Caco-2 (cell line): Measurements from ENCODE around the gene SOBP. TPM values are rescaled to one million over a fixed set of nuclear protein-coding genes. Genes with fewer than 3 reads are reported as not detected.

Experiments used
- BruUV-seq: library from RNA; stranded (reverse); fragments of 400-500 nt; replicated peaks from 2 replicates; lab custom pipeline; 2021; lab: Mats Ljungman, UMichigan
- CTCF ChIA-PET: fragments of 300-600 bp; sonication (Branson Sonifier 250); formaldehyde crosslinking; loops from one replicate; lab custom pipeline; 2022; ENCODE audit warnings: antibody characterized with exemption; lab: Charles Lee
- POLR2A ChIA-PET: fragments of 300-600 bp; sonication (Branson Sonifier 250); formaldehyde crosslinking; loops from one replicate; lab custom pipeline; 2022; ENCODE audit warnings: antibody characterized with exemption; lab: Charles Lee
- DNase-seq, 2 experiments: peaks; one replicate each; pipeline versions ENCODE4 v3.0.0 to v3.0.0-alpha.2; 2020 to 2022
- H3K27me3 ChIP-seq: replicated peaks from 2 replicates; pipeline ENCODE4 v1.6.0; 2011; ENCODE audit warnings: low read length; ENCODE audit not compliant: control insufficient read depth, insufficient read depth
- H3K36me3 ChIP-seq: 2 replicates; pipeline ENCODE4 v1.5.1; 2011; ENCODE audit warnings: low read length; ENCODE audit not compliant: control insufficient read depth, insufficient read depth
- H3K4me1 ChIP-seq: fragments of 250-450 bp; sonication (Bioruptor Pico); 2 replicates; pipeline ENCODE4 v1.5.1; 2020; ENCODE audit warnings: mild to moderate bottlenecking
- H3K4me3 ChIP-seq: 2 replicates; pipeline ENCODE4 v1.5.1; 2011; ENCODE audit warnings: low read depth, mild to moderate bottlenecking, control low read depth, low read length
- H3K9me3 ChIP-seq: fragments of 250-450 bp; sonication (Bioruptor Pico); 2 replicates; pipeline ENCODE4 v1.5.1; 2020; ENCODE audit warnings: mild to moderate bottlenecking, moderate library complexity
- H3K27ac Mint-ChIP-seq: one replicate; pipeline ENCODE4 v1.8.0; 2022; ENCODE audit warnings: mixed read lengths; ENCODE audit not compliant: unreplicated experiment
- H3K27me3 Mint-ChIP-seq: one replicate; pipeline ENCODE4 v1.8.0; 2022; ENCODE audit warnings: mixed read lengths; ENCODE audit not compliant: insufficient read depth, unreplicated experiment
- H3K36me3 Mint-ChIP-seq: one replicate; pipeline ENCODE4 v1.8.0; 2022; ENCODE audit warnings: mild to moderate bottlenecking, mixed read lengths; ENCODE audit not compliant: insufficient read depth, unreplicated experiment
- H3K4me1 Mint-ChIP-seq: one replicate; pipeline ENCODE4 v1.8.0; 2022; ENCODE audit warnings: low read depth, mixed read lengths; ENCODE audit not compliant: unreplicated experiment
- H3K4me3 Mint-ChIP-seq: one replicate; pipeline ENCODE4 v1.8.0; 2022; ENCODE audit warnings: mild to moderate bottlenecking, moderate library complexity, mixed read lengths; ENCODE audit not compliant: unreplicated experiment
- H3K9me3 Mint-ChIP-seq: one replicate; pipeline ENCODE4 v1.8.0; 2022; ENCODE audit warnings: mixed read lengths; ENCODE audit not compliant: unreplicated experiment
- intact Hi-C: fragments of 100-400 bp; cut with micrococcal nuclease; formaldehyde crosslinking; loops from one replicate; pipeline ENCODE4 v1.10.0; 2022; ENCODE audit not compliant: unreplicated experiment
- total RNA-seq: library from RNA; stranded (reverse); gene quantifications from 2 replicates; pipeline ENCODE4 v1.2.3, GENCODE V29; 2022
- TF ChIP-seq, protein P1 (sequence below), 2 experiments: fragments of 200-600 bp in 1 of 2; IDR thresholded peaks; 1 replicate in 1 of 2; 2 replicates in 1 of 2; pipeline versions ENCODE4 v1.5.1 to v1.8.0; 2011 to 2022; ENCODE audit warnings: antibody characterized with exemption in 1 of 2, control low read depth in 1 of 2, inconsistent platforms in 1 of 2, low read depth in 1 of 2, low read length in 1 of 2, mild to moderate bottlenecking in 1 of 2, moderate library complexity in 1 of 2; ENCODE audit not compliant: insufficient read depth in 1 of 2, severe bottlenecking in 1 of 2, unreplicated experiment in 1 of 2

SOBP gene
- total RNA-seq, 1 experiment from 2014 or later: not detected

DNA sequence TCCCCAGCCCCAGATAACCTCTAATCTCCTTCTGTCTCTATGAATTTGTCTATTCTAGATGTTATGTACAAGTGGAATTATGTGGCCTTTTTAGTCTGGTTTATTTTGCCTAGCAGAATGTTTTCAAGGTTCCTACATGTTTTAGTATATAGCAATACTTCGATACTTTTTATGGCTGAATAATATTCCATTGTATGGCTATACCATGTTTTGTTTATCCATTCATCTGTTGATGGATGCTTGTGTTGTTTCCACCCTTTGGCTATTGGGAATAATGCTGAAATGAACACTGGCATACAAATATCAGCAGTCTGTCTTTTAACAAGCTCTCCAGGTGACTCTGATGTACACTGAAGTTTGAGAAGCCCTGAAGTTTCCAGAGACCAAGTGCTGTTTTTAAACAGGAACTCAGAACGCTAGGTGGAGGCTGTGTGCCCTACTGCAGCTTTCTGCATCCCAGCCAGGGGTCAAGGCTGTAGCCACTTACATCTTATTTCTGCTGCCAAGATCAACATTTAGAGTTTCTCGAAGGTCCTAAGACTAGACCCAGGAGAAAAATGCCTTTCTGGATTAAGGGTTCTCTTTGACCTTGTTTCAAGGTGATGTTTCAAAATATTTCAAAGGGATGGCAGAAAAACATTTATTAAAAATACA is 123.0 kb downstream of the SOBP start:
- POLR2A ChIA-PET: no interaction called here

DNA sequence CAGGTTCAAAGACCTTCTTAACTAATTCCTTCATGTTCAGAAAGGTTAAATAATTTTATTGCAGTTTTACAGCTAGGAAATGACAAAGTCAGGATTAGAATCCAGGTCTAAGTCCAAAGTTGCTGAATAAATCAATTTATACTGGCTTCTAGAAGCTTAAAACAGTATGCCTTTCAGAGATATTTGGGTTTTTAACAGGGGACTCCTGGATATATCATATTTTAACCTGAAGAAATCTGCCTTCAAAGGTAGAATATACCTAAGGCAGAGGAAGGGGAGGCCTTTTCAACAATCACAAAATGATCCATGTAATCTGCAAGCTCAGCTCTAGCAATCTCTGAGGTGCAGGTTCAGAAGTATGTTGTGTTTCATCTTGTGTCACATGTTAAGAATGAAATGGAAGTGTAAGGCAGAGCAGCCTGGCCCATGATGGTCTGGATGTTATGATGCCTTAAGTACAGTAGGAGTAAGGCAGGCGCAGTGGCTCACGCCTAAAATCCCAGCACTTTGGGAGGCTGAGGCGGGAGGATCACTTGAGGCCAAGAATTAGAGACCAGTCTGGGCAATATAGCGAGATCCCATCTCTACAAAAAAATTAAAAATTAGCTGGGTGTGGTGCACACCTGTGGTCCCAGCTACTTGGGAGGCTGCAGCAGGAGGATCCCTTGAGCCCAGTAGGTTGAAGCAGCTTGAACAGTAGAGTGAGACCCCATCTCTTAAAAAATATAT is 123.9 kb downstream of the SOBP start:
- Histone ChIP-seq H3K4me1 (no peaks in the 10 kb centered on the region), H3K4me3 (no peak overlapping the region), H3K9me3 (no peaks in the 10 kb centered on the region), H3K27me3 (no peaks in the 10 kb centered on the region; the same call in 1 of the 2 replicates), H3K36me3 (no peaks in the 10 kb centered on the region)
- H3K27me3 Mint-ChIP-seq: no peaks in the 10 kb centered on the region
- H3K4me1 Mint-ChIP-seq: no peaks in the 10 kb centered on the region
- ChIA-PET POLR2A (no interaction called here), CTCF (no interaction called here)
- no peaks in the 10 kb centered on the region for H3K9me3 Mint-ChIP-seq
- no peaks in the 10 kb centered on the region for H3K36me3 Mint-ChIP-seq
- intact Hi-C loops: no loop called here
- no peak for DNase-seq
- TF ChIP-seq, protein P1, sequence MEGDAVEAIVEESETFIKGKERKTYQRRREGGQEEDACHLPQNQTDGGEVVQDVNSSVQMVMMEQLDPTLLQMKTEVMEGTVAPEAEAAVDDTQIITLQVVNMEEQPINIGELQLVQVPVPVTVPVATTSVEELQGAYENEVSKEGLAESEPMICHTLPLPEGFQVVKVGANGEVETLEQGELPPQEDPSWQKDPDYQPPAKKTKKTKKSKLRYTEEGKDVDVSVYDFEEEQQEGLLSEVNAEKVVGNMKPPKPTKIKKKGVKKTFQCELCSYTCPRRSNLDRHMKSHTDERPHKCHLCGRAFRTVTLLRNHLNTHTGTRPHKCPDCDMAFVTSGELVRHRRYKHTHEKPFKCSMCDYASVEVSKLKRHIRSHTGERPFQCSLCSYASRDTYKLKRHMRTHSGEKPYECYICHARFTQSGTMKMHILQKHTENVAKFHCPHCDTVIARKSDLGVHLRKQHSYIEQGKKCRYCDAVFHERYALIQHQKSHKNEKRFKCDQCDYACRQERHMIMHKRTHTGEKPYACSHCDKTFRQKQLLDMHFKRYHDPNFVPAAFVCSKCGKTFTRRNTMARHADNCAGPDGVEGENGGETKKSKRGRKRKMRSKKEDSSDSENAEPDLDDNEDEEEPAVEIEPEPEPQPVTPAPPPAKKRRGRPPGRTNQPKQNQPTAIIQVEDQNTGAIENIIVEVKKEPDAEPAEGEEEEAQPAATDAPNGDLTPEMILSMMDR (IDR thresholded peaks at IDR 0.05; ENCODE audit: insufficient read depth in 1 of 2, low read depth in 1 of 2, low read length in 1 of 2, severe bottlenecking in 1 of 2, unreplicated experiment in 1 of 2): no peak
- BruUV-seq: no TSS peak
- no peak overlapping the region for H3K27ac Mint-ChIP-seq
- H3K4me3 Mint-ChIP-seq: no peak overlapping the region

More for the DNA sequence above, 123.0 kb downstream of the SOBP start:
- DNase-seq: no peak
- Histone ChIP-seq H3K27me3 (no peaks in the 10 kb centered on the region; the same call in 1 of the 2 replicates), H3K4me3 (no peak overlapping the region), H3K4me1 (no peaks in the 10 kb centered on the region), H3K9me3 (no peaks in the 10 kb centered on the region), H3K36me3 (no peaks in the 10 kb centered on the region)
- Mint-ChIP-seq H3K9me3 (no peaks in the 10 kb centered on the region), H3K4me1 (no peaks in the 10 kb centered on the region), H3K4me3 (no peak overlapping the region), H3K27ac (no peak overlapping the region), H3K36me3 (no peaks in the 10 kb centered on the region), H3K27me3 (no peaks in the 10 kb centered on the region)
- BruUV-seq: no TSS peak
- TF ChIP-seq, protein P1 (IDR thresholded peaks at IDR 0.05; ENCODE audit: insufficient read depth in 1 of 2, low read depth in 1 of 2, low read length in 1 of 2, severe bottlenecking in 1 of 2, unreplicated experiment in 1 of 2): no peak
- intact Hi-C loops: no loop called here
- CTCF ChIA-PET: no interaction called here

DNA sequence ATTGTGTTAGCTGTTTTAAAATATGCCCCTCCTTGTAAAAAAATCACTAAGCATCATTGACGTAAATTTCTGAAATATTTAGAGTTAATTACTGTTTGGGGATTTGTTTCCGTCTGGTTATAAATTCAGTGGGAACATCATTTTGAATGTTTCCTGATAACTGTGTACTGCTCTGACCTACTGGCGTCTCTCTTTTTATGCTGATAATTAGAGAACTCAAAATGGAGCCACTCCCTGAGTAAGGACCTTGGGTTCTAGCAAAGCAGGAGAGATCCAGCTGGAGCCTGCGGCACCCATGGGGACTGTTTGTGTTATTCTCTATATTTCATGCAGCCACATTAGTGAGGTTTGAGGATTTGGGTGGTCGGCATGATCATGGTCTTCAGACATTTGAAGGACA is 124.9 kb downstream of the SOBP start:
- POLR2A ChIA-PET: no interaction called here
- no peak for DNase-seq
- Histone ChIP-seq H3K4me1 (no peaks in the 10 kb centered on the region), H3K9me3 (no peaks in the 10 kb centered on the region), H3K27me3 (no peaks in the 10 kb centered on the region; the same call in 1 of the 2 replicates), H3K4me3 (no peak overlapping the region), H3K36me3 (no peaks in the 10 kb centered on the region)
- no peaks in the 10 kb centered on the region for H3K9me3 Mint-ChIP-seq
- no peaks in the 10 kb centered on the region for H3K36me3 Mint-ChIP-seq
- H3K4me1 Mint-ChIP-seq: no peaks in the 10 kb centered on the region
- BruUV-seq: no TSS peak
- no peak overlapping the region for H3K4me3 Mint-ChIP-seq
- no peak overlapping the region for H3K27ac Mint-ChIP-seq
- TF ChIP-seq, protein P1 (IDR thresholded peaks at IDR 0.05; ENCODE audit: insufficient read depth in 1 of 2, low read depth in 1 of 2, low read length in 1 of 2, severe bottlenecking in 1 of 2, unreplicated experiment in 1 of 2): no peak
- no peaks in the 10 kb centered on the region for H3K27me3 Mint-ChIP-seq
- CTCF ChIA-PET: no interaction called here
- intact Hi-C loops: no loop called here
